Measurements from ENCODE around the gene CEP55. TPM values are rescaled to one million over a fixed set of nuclear protein-coding genes. Genes with fewer than 3 reads are reported as not detected.
A peak's percentile ranks its signal among the peaks of the same experiment; 100 is the strongest.

Gene CEP55
- total and polyA plus RNA-seq, 12 donors, result 0.32 to 7.7 (median 1.2) TPM

GRCh38 chr10:93473804-93474472 is 22.5 kb upstream of the CEP55 start:
- Histone ChIP-seq H3K27ac (peak overlapping the region in 2 of 5 donors; percentile 13 to 26), H3K27me3 (no peaks in the 10 kb centered on the region), H3K4me1 (replicated peaks in 1 of 2) (peaks cover 24 to 39% of the 10 kb centered on the region in 2 donors), H3K4me3 (no peak overlapping the region), H3K36me3 (replicated peaks in 1 of 2) (no peaks in the 10 kb centered on the region), H3K9me3 (replicated peaks in 1 of 3) (no peaks in the 10 kb centered on the region)
- TF ChIP-seq POLR2A (IDR thresholded peaks at IDR 0.05), result no peak
- TF ChIP-seq, protein P1, sequence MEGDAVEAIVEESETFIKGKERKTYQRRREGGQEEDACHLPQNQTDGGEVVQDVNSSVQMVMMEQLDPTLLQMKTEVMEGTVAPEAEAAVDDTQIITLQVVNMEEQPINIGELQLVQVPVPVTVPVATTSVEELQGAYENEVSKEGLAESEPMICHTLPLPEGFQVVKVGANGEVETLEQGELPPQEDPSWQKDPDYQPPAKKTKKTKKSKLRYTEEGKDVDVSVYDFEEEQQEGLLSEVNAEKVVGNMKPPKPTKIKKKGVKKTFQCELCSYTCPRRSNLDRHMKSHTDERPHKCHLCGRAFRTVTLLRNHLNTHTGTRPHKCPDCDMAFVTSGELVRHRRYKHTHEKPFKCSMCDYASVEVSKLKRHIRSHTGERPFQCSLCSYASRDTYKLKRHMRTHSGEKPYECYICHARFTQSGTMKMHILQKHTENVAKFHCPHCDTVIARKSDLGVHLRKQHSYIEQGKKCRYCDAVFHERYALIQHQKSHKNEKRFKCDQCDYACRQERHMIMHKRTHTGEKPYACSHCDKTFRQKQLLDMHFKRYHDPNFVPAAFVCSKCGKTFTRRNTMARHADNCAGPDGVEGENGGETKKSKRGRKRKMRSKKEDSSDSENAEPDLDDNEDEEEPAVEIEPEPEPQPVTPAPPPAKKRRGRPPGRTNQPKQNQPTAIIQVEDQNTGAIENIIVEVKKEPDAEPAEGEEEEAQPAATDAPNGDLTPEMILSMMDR (IDR thresholded peaks at IDR 0.05), result no peak
- WGBS, 4 donors, result 78 to 84% (median 82%) methylated on average over 7 of the region's 7 CpGs
- DNase-seq, result peak in 1 of 7 donors; percentile 25
- intact Hi-C loops (cut with DNase I), result no loop called here

DNA sequence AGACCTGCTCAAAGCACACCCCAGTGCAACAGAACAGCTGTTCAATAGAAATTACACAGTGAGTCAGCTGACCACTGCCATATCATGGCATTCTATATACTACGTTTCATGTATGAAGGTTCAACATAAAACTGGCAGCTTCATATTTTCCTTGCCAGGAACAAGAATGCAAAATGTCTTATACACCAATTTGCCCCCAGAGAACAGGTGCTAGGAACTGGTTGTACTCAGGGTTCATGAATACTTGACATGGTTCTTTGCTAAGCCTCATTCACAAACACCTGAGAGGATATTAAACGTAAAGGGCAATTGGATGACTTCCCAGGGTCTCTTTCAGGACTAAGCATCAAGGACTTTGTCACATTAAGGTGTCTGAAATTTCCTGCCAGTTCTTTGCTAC is 21.2 kb upstream of the CEP55 start:
- H3K36me3 ChIP-seq (replicated peaks in 1 of 2), result no peaks in the 10 kb centered on the region
- H3K27ac ChIP-seq, result no peak overlapping the region
- H3K27me3 ChIP-seq, result no peaks in the 10 kb centered on the region
- H3K4me3 ChIP-seq, result no peak overlapping the region
- intact Hi-C loops (cut with DNase I), result no loop called here
- TF ChIP-seq, protein P1 (IDR thresholded peaks at IDR 0.05), result no peak
- TF ChIP-seq POLR2A (IDR thresholded peaks at IDR 0.05), result no peak
- 67 to 78% (median 73%) methylated on average over 2 of the region's 2 CpGs for WGBS, 4 donors
- no peaks in the 10 kb centered on the region for H3K9me3 ChIP-seq (replicated peaks in 1 of 3)
- no peak for DNase-seq
- H3K4me1 ChIP-seq (replicated peaks in 1 of 2), result peaks cover 17 to 33% of the 10 kb centered on the region in 2 donors

DNA sequence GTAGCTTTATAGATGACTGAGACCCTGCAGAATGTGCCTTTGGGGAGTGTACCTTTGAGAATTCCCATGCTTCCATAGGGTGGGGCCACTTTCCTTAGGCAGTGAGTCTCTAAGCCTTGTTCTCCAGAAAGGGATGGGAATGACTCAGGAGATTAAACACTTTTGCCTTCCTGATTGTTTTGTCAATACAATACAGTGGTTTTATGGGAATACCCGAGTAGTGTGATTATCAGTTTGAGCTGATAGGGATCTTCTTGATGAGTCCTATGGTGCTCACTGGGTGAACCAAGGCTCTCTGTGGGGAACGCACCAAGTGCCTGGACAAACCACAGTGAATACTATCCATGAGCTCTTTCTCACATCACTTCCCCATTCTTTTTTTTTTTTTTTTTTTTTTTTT is 20.5 kb upstream of the CEP55 start:
- no peak overlapping the region for H3K27ac ChIP-seq
- TF ChIP-seq, protein P1 (IDR thresholded peaks at IDR 0.05), result no peak
- no peak for TF ChIP-seq POLR2A (IDR thresholded peaks at IDR 0.05)
- no peaks in the 10 kb centered on the region for H3K9me3 ChIP-seq (replicated peaks in 1 of 3)
- H3K27me3 ChIP-seq, result no peaks in the 10 kb centered on the region
- WGBS, 4 donors, result 54 to 79% (median 66%) methylated on average over 2 of the region's 2 CpGs
- peaks cover 12 to 32% of the 10 kb centered on the region in 2 donors for H3K4me1 ChIP-seq (replicated peaks in 1 of 2)
- intact Hi-C loops (cut with DNase I), result no loop called here
- DNase-seq, result peak in 1 of 7 donors; percentile 41
- no peaks in the 10 kb centered on the region for H3K36me3 ChIP-seq (replicated peaks in 1 of 2)
- no peak overlapping the region for H3K4me3 ChIP-seq

GRCh38 chr10:93476756-93477155 is 19.7 kb upstream of the CEP55 start:
- WGBS, 4 donors, result 92 to 100% (median 95%) methylated on average over 2 of the region's 2 CpGs
- Histone ChIP-seq H3K9me3 (replicated peaks in 1 of 3) (no peaks in the 10 kb centered on the region), H3K36me3 (replicated peaks in 1 of 2) (no peaks in the 10 kb centered on the region), H3K27ac (no peak overlapping the region), H3K4me3 (no peak overlapping the region), H3K27me3 (no peaks in the 10 kb centered on the region), H3K4me1 (replicated peaks in 1 of 2) (peaks cover 3 to 27% of the 10 kb centered on the region in 2 donors)
- intact Hi-C loops (cut with DNase I), result no loop called here
- TF ChIP-seq, protein P1 (IDR thresholded peaks at IDR 0.05), result no peak
- TF ChIP-seq POLR2A (IDR thresholded peaks at IDR 0.05), result no peak
- no peak for DNase-seq
